PC-9 (cell line): ENCODE data around the gene OR4D6. TPM values are rescaled to one million over a fixed set of nuclear protein-coding genes. Genes with fewer than 3 reads are reported as not detected.

Source experiments
- BruUV-seq: library from RNA; stranded (reverse); fragments of 400-500 nt; replicated peaks from 2 replicates; lab custom pipeline; 2021; lab: Mats Ljungman, UMichigan
- CTCF ChIA-PET: fragments of 300-600 bp; sonication (Branson Sonifier 250); formaldehyde crosslinking; loops from one replicate; lab custom pipeline; 2022; ENCODE audit warnings: antibody characterized with exemption; lab: Charles Lee
- POLR2A ChIA-PET: fragments of 300-600 bp; sonication (Branson Sonifier 250); formaldehyde crosslinking; loops from one replicate; lab custom pipeline; 2022; ENCODE audit warnings: antibody characterized with exemption; ENCODE audit not compliant: unreplicated experiment; lab: Charles Lee
- DNase-seq, 2 experiments: peaks; one replicate each; pipeline versions ENCODE4 v3.0.0 to v3.0.0-alpha.2; 2015 to 2022; ENCODE audit warnings: mixed read lengths in 1 of 2
- H2AFZ ChIP-seq: fragments of 200-600 bp; sonication (generic); 2 replicates; pipeline ENCODE4 v1.8.1; 2017; ENCODE audit warnings: antibody characterized with exemption
- H3F3A ChIP-seq: fragments of 200-600 bp; sonication (generic); 2 replicates; pipeline ENCODE4 v1.8.1; 2017; ENCODE audit warnings: antibody characterized with exemption, mild to moderate bottlenecking, low read depth; ENCODE audit not compliant: insufficient read depth
- H3K27ac ChIP-seq: fragments of 200-600 bp; sonication (generic); 2 replicates; pipeline ENCODE4 v1.6.1; 2016; ENCODE audit warnings: mixed run types
- H3K27me3 ChIP-seq: fragments of 200-600 bp; sonication (generic); 2 replicates; pipeline ENCODE4 v1.6.1; 2016; ENCODE audit warnings: low read depth, mixed run types; ENCODE audit not compliant: insufficient read depth
- H3K36me3 ChIP-seq: fragments of 200-600 bp; sonication (generic); 2 replicates; pipeline ENCODE4 v1.6.1; 2016; ENCODE audit warnings: low read depth, mixed run types
- H3K4me1 ChIP-seq: fragments of 200-600 bp; sonication (generic); replicated peaks from 2 replicates; pipeline ENCODE4 v1.6.1; 2016; ENCODE audit warnings: mixed run types; ENCODE audit not compliant: insufficient read depth
- H3K4me2 ChIP-seq: fragments of 200-600 bp; sonication (generic); 2 replicates; pipeline ENCODE4 v1.6.1; 2017; ENCODE audit warnings: mixed run types
- H3K4me3 ChIP-seq: fragments of 200-600 bp; sonication (generic); 2 replicates; pipeline ENCODE4 v1.6.1; 2016; ENCODE audit warnings: mixed run types
- H3K79me2 ChIP-seq: fragments of 200-600 bp; sonication (generic); 2 replicates; pipeline ENCODE4 v1.6.1; 2017; ENCODE audit warnings: low read depth, mixed run types
- H3K9me2 ChIP-seq: fragments of 200-600 bp; sonication (generic); 2 replicates; pipeline ENCODE4 v1.8.1; 2017; ENCODE audit warnings: mild to moderate bottlenecking; ENCODE audit not compliant: insufficient read depth
- H3K9me3 ChIP-seq: fragments of 200-600 bp; sonication (generic); 2 replicates; pipeline ENCODE4 v1.8.1; 2016; ENCODE audit warnings: low read depth; ENCODE audit not compliant: insufficient read depth
- H4K20me1 ChIP-seq: fragments of 200-600 bp; sonication (generic); 2 replicates; pipeline ENCODE4 v1.8.1; 2017; ENCODE audit not compliant: insufficient read depth
- EZH2 ChIP-seq: fragments of 200-600 bp; sonication (generic); IDR thresholded peaks from 2 replicates; pipeline ENCODE4 v1.8.0; 2017; ENCODE audit warnings: antibody characterized with exemption, low read depth
- intact Hi-C: fragments of 100-400 bp; cut with micrococcal nuclease; formaldehyde crosslinking; loops from one replicate; pipeline ENCODE4 v1.10.0; 2022; ENCODE audit not compliant: unreplicated experiment
- total RNA-seq: library from RNA; stranded (reverse); gene quantifications from 2 replicates; pipeline ENCODE4 v1.2.3, GENCODE V29; 2021
- TF ChIP-seq, protein P1 (sequence below): fragments of 200-600 bp; sonication (generic); conservative IDR thresholded peaks from 2 replicates; pipeline ENCODE4 v1.6.1; 2017; ENCODE audit warnings: mixed run types, antibody characterized with exemption, mild to moderate bottlenecking, moderate library complexity

The OR4D6 gene
- total RNA-seq, 1 experiment from 2014 or later, result not detected

DNA sequence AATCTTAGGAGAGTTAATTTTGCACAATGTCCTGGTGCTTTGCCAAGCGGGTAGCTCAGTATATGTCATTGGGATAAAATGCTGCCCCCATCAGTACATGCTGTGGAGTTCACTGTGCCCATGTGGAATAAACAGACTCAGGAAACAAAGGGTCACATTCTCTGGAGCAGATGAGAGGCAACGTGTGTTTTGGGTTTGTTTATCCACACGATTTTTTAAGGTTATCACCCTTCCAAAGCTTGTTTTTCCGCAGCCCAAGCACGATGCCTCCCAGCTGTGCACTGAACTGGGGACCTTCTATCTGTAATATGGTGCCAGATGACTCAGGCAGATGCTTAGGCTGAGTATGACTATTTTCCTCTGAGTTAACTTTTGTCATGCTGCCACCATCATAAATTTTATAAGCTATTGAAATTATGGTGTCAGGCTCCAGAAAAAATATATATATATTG lies 6.5 kb downstream of the OR4D6 start:
- no peak overlapping the region for H3K4me3 ChIP-seq
- no peaks in the 10 kb centered on the region for H3F3A ChIP-seq
- H3K27me3 ChIP-seq, result peaks cover 18% of the 10 kb centered on the region
- H3K9me3 ChIP-seq, result no peaks in the 10 kb centered on the region
- ChIA-PET POLR2A (no interaction called here), CTCF (no interaction called here)
- no peaks in the 10 kb centered on the region for H3K36me3 ChIP-seq
- H3K79me2 ChIP-seq, result no peaks in the 10 kb centered on the region
- H3K9me2 ChIP-seq, result no peaks in the 10 kb centered on the region
- intact Hi-C loops, result no loop called here
- no peak overlapping the region for H2AFZ ChIP-seq
- no peak for TF ChIP-seq EZH2
- TF ChIP-seq, protein P1, sequence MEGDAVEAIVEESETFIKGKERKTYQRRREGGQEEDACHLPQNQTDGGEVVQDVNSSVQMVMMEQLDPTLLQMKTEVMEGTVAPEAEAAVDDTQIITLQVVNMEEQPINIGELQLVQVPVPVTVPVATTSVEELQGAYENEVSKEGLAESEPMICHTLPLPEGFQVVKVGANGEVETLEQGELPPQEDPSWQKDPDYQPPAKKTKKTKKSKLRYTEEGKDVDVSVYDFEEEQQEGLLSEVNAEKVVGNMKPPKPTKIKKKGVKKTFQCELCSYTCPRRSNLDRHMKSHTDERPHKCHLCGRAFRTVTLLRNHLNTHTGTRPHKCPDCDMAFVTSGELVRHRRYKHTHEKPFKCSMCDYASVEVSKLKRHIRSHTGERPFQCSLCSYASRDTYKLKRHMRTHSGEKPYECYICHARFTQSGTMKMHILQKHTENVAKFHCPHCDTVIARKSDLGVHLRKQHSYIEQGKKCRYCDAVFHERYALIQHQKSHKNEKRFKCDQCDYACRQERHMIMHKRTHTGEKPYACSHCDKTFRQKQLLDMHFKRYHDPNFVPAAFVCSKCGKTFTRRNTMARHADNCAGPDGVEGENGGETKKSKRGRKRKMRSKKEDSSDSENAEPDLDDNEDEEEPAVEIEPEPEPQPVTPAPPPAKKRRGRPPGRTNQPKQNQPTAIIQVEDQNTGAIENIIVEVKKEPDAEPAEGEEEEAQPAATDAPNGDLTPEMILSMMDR, result no peak
- H3K4me2 ChIP-seq, result no peak overlapping the region
- H3K4me1 ChIP-seq, result no peaks in the 10 kb centered on the region
- no peaks in the 10 kb centered on the region for H4K20me1 ChIP-seq
- no TSS peak for BruUV-seq
- DNase-seq, result no peak
- no peak overlapping the region for H3K27ac ChIP-seq

DNA sequence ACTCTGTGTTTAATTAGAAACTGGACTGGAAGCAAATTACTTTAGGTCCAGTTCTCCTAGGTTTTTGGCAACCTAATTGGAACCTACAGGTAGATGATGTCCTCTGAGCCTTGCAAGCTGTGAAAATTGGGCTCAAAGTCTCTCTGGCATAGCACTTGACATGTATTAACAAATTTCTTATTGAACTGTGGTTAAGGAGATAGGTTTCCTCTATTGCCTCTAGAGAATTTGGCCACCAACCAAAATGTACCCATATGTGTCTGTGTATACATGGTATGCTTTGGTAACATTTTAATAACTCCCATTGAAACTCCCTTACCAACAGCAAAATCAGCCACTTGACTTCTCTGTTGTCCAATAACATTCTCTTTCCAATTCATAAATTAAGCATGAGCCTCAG lies 16.3 kb downstream of the OR4D6 start, which contains the start of gene OR4D10:
OR4D10 (plus strand) TSS at position 301 of the 400 bp plus-strand sequence. CDS start 4,115 bp downstream, outside the sequence.
- Histone ChIP-seq H3K27ac (no peak within 1 kb of the TSS), H3K9me2 (no peaks in the 10 kb centered on the region), H3K36me3 (no peaks in the 10 kb centered on the region), H2AFZ (no peak within 1 kb of the TSS; the same call in 1 of the 2 replicates), H3K4me3 (no peak within 1 kb of the TSS), H4K20me1 (no peaks in the 10 kb centered on the region), H3K79me2 (no peaks in the 10 kb centered on the region), H3K4me1 (no peaks in the 10 kb centered on the region), H3K27me3 (peaks cover 29% of the 10 kb centered on the region), H3K9me3 (no peaks in the 10 kb centered on the region), H3K4me2 (no peak within 1 kb of the TSS), H3F3A (no peaks in the 10 kb centered on the region)
- TF ChIP-seq EZH2, result no peak
- TF ChIP-seq, protein P1, result no peak
- ChIA-PET CTCF (no interaction called here), POLR2A (interaction anchor here (0.7 kb wide), 1 partner anchor 30 kb away, joined by 17 read pairs; no protein-coding TSS in a partner anchor)
- intact Hi-C loops, result no loop called here
- BruUV-seq, result no TSS peak
- DNase-seq, result no peak

DNA sequence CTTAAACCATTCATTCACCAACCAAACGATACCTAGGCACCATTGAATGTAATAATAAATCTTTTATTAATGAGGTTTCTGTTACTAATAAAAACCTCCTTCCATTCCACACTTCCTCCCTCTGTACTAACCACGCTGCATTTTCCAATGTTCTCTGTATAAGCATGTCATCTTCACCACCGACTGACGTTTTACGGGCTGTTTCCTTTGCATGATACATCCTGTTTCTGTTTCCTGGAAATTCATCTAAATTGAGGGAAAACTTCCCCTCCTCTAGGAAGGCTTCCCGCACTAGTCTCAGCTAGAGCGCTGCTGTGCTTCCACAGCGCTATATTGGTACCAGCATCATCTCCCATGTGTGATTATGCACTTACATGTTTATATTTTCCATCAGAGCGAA lies 18.4 kb downstream of the OR4D6 start:
- H3K27ac ChIP-seq, result no peak overlapping the region
- no peak overlapping the region for H2AFZ ChIP-seq
- no peaks in the 10 kb centered on the region for H3K9me3 ChIP-seq
- H3K4me3 ChIP-seq, result no peak overlapping the region
- H3K36me3 ChIP-seq, result no peaks in the 10 kb centered on the region
- no peak overlapping the region for H3K4me2 ChIP-seq
- intact Hi-C loops, result no loop called here
- ChIA-PET CTCF (no interaction called here), POLR2A (no interaction called here)
- no TSS peak for BruUV-seq
- TF ChIP-seq EZH2, result no peak
- TF ChIP-seq, protein P1, result no peak
- H3K79me2 ChIP-seq, result no peaks in the 10 kb centered on the region
- H3K9me2 ChIP-seq, result no peaks in the 10 kb centered on the region
- no peaks in the 10 kb centered on the region for H3K4me1 ChIP-seq
- no peak for DNase-seq
- peaks cover 36% of the 10 kb centered on the region for H3K27me3 ChIP-seq
- no peaks in the 10 kb centered on the region for H3F3A ChIP-seq
- no peaks in the 10 kb centered on the region for H4K20me1 ChIP-seq
